Measurements from ENCODE around the gene DENND1A.

DNA sequence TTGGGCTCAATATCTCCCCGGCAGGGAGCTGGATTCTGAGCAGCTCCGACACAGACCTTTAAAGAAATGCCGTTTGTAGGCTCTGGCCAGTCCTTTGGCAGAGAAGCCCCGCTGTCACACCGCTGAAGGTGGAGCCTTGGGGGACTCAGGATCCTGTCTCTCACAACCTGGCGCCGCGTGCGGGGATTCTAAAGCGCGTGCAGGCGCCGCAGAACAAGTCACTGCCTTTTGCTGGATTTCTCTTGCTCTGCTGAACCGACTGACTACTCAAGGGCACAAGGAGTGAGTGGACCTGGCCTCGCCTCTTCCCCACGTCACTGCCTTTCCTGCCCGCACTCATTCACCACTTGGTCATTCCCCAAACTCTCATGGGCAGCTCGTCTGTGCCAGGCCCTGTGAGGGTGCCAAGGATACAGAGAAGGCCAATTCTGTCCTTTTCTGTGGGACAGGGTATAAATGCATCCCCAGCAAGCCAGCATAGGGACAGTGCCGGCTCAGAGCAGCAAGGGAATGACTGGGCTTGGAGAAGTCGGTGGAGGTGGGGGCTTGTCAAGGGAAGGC, 504.6 kb downstream of the DENND1A start:
- TF ChIP-seq CTCF (IDR thresholded peaks at IDR 0.05) (no peak), POLR2A (IDR thresholded peaks at IDR 0.05) (no peak), POLR2AphosphoS5 (IDR thresholded peaks at IDR 0.05) (no peak)
